CD4-positive, alpha-beta T cell treated with Interleukin-12 subunit alpha and Interleukin-12 subunit beta, for 1 hour (primary cell): Measurements from ENCODE around the gene PPP1R9B.

Experiments used
- DNase-seq: peaks from one replicate; pipeline ENCODE4 v3.0.0-alpha.2; 2020

Gene PPP1R9B

GRCh38 chr17:50187751-50188530 is 37.5 kb upstream of the PPP1R9B start:
- DNase-seq: no peak

DNA sequence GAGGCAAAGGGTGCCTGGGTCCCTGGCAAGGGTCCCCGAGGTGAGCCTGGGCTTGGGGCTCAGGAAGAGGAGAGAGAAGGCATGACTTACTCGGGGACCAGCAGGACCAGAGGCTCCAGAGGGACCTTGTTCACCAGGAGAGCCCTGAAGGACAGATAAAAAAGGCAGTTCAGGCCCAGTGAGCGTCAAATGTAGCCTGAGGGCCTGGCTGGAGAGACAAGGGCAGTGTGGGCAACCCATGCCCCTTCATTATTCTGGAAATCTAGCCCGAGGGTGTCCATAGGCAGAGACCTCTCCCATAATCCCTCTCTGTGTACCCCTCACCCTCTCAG is 36.9 kb upstream of the PPP1R9B start:
- DNase-seq: no peak

DNA sequence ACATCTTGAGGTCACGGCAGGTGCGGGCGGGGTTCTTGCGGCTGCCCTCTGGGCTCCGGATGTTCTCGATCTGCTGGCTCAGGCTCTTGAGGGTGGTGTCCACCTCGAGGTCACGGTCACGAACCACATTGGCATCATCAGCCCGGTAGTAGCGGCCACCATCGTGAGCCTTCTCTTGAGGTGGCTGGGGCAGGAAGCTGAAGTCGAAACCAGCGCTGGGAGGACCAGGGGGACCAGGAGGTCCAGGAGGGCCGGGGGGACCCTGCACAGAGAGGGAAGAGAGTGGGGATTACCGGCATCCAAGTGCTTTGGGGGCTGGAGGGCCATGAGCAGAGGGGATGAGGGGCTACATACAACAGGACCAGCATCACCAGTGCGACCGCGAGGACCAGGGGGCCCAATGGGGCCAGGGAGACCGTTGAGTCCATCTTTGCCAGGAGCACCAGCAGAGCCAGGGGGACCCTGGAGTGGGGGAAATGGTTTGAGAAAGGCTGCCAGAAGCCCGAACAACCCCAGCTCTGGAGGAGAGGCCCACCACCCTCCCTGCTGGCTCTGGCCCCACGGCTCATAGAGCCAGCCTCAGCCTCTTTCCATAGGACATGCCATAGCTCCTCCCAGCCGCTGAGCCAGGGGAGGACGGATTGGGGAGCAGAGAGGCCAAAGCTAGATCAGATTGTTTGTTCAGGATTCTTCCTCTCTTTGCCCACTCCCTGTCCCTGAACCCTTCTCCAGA is 36.4 kb upstream of the PPP1R9B start:
- no peak for DNase-seq

DNA sequence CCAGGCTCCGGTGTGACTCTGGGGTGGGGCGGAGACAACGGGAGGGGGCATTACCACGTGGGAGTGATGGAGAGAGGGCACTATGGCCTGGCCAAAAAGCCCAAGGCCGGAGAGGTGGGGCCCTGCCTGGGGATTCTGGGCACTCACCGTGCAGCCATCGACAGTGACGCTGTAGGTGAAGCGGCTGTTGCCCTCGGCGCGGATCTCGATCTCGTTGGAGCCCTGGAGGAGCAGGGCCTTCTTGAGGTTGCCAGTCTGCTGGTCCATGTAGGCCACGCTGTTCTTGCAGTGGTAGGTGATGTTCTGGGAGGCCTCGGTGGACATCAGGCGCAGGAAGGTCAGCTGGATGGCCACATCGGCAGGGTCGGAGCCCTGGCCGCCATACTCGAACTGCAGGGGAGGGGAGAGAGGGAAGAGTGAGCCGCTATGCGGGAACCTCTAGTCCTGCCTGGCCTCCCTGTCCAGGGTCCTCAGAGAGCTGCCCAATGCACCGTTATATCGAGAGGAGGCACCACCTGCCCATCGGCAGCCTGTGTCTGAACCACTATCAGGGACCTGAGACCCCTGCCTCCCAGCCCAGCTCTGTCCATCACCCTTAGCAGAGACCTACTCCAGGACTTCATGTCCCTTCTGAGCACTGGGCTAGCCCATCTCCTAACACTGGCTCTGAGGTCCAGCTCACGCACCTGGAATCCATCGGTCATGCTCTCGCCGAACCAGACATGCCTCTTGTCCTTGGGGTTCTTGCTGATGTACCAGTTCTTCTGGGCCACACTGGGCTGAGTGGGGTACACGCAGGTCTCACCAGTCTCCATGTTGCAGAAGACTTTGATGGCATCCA is 35.4 kb upstream of the PPP1R9B start:
- no peak for DNase-seq

DNA sequence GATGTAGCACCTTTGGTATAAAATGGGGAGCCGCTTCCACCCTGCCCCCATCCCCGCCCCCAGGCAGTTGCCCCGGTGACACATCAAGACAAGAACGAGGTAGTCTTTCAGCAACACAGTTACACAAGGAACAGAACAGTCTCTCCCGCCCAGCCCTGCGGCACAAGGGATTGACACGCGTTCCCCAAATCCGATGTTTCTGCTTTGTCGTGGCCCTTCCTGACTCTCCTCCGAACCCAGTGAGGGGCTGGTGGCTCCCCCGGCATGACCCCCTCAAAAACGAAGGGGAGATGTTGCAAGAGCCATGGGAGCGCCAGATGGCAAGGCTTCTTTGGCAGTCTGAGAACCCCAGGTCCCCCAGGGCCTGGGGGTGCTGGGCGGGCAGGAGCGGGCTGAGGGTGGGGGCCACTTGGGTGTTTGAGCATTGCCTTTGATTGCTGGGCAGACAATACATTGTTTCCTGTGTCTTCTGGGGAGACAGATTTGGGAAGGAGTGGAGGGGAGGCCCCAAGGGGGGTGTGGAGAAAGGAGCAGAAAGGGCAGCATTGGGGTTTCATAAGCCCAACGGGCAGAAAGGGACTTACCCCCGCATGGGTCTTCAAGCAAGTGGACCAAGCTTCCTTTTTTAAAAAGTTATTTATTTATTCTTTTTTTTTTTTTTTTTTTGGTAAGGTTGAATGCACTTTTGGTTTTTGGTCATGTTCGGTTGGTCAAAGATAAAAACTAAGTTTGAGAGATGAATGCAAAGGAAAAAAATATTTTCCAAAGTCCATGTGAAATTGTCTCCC is 34.3 kb upstream of the PPP1R9B start:
- no peak for DNase-seq

GRCh38 chr17:50184064-50184463 is 33.6 kb upstream of the PPP1R9B start:
- DNase-seq: no peak

- no peak for DNase-seq
These were observed 33.0 kb upstream of the PPP1R9B start for GRCh38 chr17:50183421-50183994.

DNA sequence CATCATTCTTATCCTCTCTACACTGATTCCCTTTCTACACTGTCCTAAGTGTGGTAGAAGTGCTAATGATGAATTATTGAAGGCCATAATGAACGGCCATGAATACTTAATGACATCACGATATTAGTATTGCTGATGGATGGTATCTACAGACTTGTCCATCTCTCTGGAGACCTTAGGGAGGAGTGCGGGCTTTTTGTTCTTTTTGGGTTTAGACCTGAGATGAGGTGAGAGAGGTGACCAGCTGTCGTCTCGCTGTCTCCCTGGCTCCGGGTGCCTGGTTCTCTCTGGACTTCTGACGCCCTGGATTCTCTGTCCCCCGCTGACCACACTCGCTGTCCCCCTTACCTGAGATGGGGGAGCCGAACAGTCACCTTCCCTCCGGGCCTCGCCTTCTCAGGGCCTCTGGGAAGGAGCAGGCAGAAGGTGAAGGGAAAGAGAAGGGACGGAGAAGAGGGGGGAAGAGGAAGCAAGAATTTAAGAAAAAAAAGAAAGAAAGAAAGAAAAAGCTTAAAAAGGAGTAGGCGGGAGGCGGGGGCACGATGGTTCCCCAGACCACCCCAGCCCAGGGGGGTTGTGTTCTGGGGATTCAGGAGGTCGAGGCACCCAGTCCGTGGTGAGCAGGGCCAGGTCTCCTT is 32.4 kb upstream of the PPP1R9B start:
- DNase-seq: no peak

- DNase-seq: no peak
These were observed 31.4 kb upstream of the PPP1R9B start for GRCh38 chr17:50181591-50182560.

GRCh38 chr17:50181144-50181543 is 30.7 kb upstream of the PPP1R9B start:
- DNase-seq: no peak

- no peak for DNase-seq
These were observed 30.1 kb upstream of the PPP1R9B start for GRCh38 chr17:50180620-50181019.

- DNase-seq: no peak
These were observed 29.6 kb upstream of the PPP1R9B start for GRCh38 chr17:50180111-50180510.

DNA sequence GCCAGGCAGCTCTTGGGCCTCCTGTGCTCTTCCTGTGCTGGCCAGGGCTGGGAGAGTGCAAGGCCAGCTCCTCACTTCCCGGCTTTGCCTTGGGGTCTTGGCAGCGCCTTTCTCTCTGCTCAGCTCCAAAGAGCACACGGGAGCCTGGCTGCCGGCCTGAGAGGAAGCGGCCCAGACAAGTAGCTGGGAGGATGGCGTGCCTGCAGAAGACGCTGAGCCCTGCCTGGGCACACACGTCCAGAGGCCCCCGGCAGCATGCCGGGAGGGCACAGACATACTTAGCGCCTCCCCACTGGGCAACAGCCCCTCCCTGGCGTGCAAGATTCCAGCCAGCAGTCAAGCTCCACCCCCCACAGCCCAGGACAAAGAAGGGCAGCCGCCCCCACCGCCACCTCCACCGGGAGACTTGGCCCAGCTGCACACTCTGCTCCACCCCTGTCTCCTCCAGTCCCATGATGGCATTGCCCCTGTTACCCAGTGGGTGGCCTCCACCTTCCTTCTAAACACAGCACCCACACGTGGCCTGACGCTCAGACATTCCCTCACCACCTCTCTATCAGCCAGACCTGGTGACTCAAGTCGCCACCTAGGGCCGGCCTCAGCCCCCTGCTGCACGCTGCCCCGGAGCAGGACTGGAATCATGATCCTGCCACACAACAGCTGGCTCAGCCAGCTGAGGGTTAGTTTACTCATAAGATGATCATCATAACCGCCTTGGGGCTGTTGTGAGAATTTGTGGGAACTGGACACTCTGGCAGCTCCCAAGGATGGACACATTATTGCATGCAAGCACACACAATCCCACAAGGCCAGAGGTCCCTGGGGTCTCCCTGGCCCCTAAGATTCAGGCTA is 27.7 kb upstream of the PPP1R9B start:
- DNase-seq: peak; percentile 62

- no peak for DNase-seq
These were observed 27.0 kb upstream of the PPP1R9B start for GRCh38 chr17:50177476-50177875.

GRCh38 chr17:50176559-50177357 is 26.3 kb upstream of the PPP1R9B start:
- no peak for DNase-seq

DNA sequence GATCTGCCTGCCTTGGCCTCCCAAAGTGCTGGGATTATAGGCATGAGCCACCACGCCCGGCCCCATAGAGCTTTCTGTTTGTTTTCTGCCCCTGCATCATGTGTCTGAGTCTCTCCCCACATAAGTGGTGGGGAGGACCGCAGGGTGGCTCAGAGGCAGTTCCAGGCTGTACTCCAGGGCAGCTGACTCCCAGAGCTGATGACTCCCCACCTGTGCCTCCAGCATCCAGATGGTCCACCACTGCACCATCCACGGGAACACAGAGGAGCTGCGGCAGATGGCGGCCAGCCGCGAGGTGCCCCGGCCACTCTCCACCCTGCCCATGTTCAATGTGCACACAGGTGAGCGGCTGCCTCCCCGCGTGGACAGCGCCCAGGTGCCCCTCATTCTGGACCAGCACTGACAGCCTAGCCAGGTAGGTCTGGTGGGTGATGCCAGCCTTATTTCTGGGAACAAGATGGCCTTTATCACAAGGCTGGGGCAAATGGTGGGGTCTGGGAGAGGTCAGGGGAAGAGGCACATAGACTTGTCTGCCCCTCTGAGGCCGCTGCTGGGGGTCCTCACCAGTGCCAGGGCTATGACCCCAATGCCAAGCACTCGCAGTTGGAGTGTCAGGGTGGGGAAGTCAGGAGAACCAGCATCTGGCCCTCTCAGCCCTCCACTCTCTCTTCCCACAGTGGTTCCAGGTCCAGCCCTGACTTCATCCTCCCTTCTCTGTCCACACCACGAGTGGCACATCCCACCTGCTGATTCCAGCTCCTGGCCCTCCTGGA is 24.7 kb upstream of the PPP1R9B start:
- DNase-seq: no peak

GRCh38 chr17:50174444-50174843 is 24.0 kb upstream of the PPP1R9B start:
- no peak for DNase-seq

DNA sequence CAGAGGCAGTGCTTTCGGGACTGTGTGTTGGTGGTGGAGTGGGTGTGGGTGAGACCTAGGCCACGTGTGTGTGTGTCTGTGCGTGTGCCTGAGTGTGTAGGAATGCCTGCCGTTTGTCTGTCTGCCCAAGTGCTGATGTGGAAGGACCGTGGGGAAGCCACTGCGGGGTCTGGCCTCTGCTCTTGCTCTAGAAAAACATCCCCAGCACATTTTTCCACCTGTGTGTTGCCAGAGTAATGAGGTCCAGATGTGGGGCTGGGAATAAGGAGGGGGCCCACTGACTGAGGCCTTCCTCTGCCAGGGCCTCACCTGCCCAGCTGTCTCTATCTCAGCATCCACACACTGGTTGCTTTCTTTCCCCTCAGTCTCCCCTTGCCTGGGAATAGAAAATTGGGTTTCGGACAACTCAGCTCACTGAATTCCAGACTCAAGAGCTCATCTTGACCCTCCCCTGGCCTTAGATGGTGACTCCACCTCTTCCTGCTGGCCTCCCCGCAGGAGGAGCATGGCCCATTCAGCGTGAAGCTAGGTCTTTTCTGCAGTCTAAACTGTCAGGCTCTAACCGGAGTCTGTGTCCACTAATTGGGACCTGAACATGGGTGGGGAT is 23.0 kb upstream of the PPP1R9B start:
- no peak for DNase-seq
